GM12878 (cell line): Measurements from ENCODE around the gene ZNF451.

ENCODE experiments used
- ATF7 ChIP-seq: fragments of 450-650 bp; IDR thresholded peaks from 2 replicates; pipeline ENCODE4 v1.6.1; 2016; ENCODE audit warnings: low read depth, mild to moderate bottlenecking
- CEBPB ChIP-seq, 2 experiments: fragments of 150-350 bp in 1 of 2; IDR thresholded peaks; 2 replicates each; pipeline ENCODE4 v1.6.1; 2012 to 2014; ENCODE audit warnings: low read depth in 2 of 2, low read length in 2 of 2, borderline replicate concordance in 1 of 2, inconsistent platforms in 1 of 2
- CHD2 ChIP-seq: IDR thresholded peaks from 2 replicates; pipeline ENCODE4 v1.6.1; 2011; ENCODE audit warnings: low read depth, low read length, improper control_type of control experiment, borderline replicate concordance
- JUNB ChIP-seq: IDR thresholded peaks from 2 replicates; pipeline ENCODE4 v1.6.1; 2016; ENCODE audit warnings: antibody characterized with exemption, mild to moderate bottlenecking
- RBBP5 ChIP-seq: fragments of 200-600 bp; sonication (generic); conservative IDR thresholded peaks from 2 replicates; pipeline ENCODE4 v1.6.1; 2016
- SP1 ChIP-seq: IDR thresholded peaks from one replicate; pipeline ENCODE4 v1.6.1; 2011; ENCODE audit warnings: low read depth, low read length
- TF ChIP-seq, protein P1 (sequence below), 3 experiments: IDR thresholded peaks in 2 of 3; conservative IDR thresholded peaks in 1 of 3; 2 replicates each; pipeline ENCODE4 v1.5.1; 2011; ENCODE audit warnings: low read depth in 3 of 3, low read length in 3 of 3, mild to moderate bottlenecking in 3 of 3, control low read depth in 2 of 3, moderate library complexity in 2 of 3, inconsistent platforms in 1 of 3, mixed read lengths in 1 of 3; ENCODE audit not compliant: control insufficient read depth in 2 of 3, insufficient read depth in 1 of 3; ENCODE audit errors: extremely low read depth in 1 of 3
- TF ChIP-seq, protein P2 (sequence below): fragments of 450-650 bp; IDR thresholded peaks from 2 replicates; pipeline ENCODE4 v1.6.1; 2017; ENCODE audit warnings: low read depth, mild to moderate bottlenecking, moderate library complexity

DNA sequence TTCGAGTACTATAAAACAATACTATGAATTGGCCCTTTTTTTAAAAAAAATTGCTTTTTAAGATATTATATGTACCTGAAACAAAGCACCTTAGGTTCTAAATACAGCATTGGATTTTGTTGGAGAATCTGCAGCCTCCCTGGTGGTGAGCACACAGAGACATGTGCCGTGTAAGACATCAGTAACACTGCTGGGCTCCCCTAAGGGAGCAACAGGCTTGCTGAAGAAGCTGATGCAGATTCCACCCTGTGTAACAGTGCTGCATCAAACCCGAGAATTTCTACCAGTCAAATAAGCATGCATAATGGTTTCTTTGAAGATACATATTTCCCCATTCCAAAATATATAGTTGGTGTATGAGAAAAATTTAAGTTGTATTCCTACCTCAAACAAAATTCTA lies 26.1 kb upstream of the ZNF451 start:
- TF ChIP-seq JUNB, result no peak
- TF ChIP-seq, protein P1, sequence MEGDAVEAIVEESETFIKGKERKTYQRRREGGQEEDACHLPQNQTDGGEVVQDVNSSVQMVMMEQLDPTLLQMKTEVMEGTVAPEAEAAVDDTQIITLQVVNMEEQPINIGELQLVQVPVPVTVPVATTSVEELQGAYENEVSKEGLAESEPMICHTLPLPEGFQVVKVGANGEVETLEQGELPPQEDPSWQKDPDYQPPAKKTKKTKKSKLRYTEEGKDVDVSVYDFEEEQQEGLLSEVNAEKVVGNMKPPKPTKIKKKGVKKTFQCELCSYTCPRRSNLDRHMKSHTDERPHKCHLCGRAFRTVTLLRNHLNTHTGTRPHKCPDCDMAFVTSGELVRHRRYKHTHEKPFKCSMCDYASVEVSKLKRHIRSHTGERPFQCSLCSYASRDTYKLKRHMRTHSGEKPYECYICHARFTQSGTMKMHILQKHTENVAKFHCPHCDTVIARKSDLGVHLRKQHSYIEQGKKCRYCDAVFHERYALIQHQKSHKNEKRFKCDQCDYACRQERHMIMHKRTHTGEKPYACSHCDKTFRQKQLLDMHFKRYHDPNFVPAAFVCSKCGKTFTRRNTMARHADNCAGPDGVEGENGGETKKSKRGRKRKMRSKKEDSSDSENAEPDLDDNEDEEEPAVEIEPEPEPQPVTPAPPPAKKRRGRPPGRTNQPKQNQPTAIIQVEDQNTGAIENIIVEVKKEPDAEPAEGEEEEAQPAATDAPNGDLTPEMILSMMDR (IDR thresholded peaks at IDR 0.05 in 2 of 3, conservative IDR thresholded peaks at IDR 0.05 in 1 of 3; ENCODE audit: control insufficient read depth in 2 of 3, extremely low read depth in 1 of 3, insufficient read depth in 1 of 3, low read depth in 3 of 3, low read length in 3 of 3), result no peak
- no peak for TF ChIP-seq SP1
- TF ChIP-seq, protein P2, sequence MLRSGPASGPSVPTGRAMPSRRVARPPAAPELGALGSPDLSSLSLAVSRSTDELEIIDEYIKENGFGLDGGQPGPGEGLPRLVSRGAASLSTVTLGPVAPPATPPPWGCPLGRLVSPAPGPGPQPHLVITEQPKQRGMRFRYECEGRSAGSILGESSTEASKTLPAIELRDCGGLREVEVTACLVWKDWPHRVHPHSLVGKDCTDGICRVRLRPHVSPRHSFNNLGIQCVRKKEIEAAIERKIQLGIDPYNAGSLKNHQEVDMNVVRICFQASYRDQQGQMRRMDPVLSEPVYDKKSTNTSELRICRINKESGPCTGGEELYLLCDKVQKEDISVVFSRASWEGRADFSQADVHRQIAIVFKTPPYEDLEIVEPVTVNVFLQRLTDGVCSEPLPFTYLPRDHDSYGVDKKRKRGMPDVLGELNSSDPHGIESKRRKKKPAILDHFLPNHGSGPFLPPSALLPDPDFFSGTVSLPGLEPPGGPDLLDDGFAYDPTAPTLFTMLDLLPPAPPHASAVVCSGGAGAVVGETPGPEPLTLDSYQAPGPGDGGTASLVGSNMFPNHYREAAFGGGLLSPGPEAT, result no peak
- TF ChIP-seq CHD2, result no peak
- TF ChIP-seq CEBPB (IDR thresholded peaks at IDR 0.05; ENCODE audit: borderline replicate concordance in 1 of 2, low read depth in 2 of 2, low read length in 2 of 2), result no peak
- no peak for TF ChIP-seq ATF7
- TF ChIP-seq RBBP5, result no peak
